ENCODE measurements around the gene TUBB8. TPM values are rescaled to one million over a fixed set of nuclear protein-coding genes. Genes with fewer than 3 reads are reported as not detected.

Gene TUBB8
- total and polyA plus RNA-seq, 2 of the 4 experiments (the other 2 are of a cell fraction), result 0.07 TPM; not detected in 1

- TF ChIP-seq MAFK (IDR thresholded peaks at IDR 0.05; ENCODE audit: low read depth, low read length), result no peak
- TF ChIP-seq BHLHE40 (IDR thresholded peaks at IDR 0.05; ENCODE audit: low read depth, low read length), result no peak
- no peak for TF ChIP-seq RCOR1 (IDR thresholded peaks at IDR 0.05; ENCODE audit: insufficient replicate concordance, low read length)
- TF ChIP-seq NFE2L2 (IDR thresholded peaks at IDR 0.05; ENCODE audit: low read depth, low read length), result no peak
- no peak for TF ChIP-seq CEBPB (IDR thresholded peaks at IDR 0.05; ENCODE audit: low read depth, low read length)
- no peak for TF ChIP-seq MXI1 (IDR thresholded peaks at IDR 0.05; ENCODE audit: borderline replicate concordance, low read depth, low read length)
- no peak for TF ChIP-seq ELK1 (IDR thresholded peaks at IDR 0.05; ENCODE audit: borderline replicate concordance, low read depth, low read length)
- TF ChIP-seq USF2 (IDR thresholded peaks at IDR 0.05; ENCODE audit: low read depth, low read length), result no peak
- TF ChIP-seq RAD21 (IDR thresholded peaks at IDR 0.05; ENCODE audit: low read length), result no peak
- no peak for TF ChIP-seq POLR2A (IDR thresholded peaks at IDR 0.05; ENCODE audit: low read depth, low read length)
- no peak for TF ChIP-seq CHD1 (IDR thresholded peaks at IDR 0.05; ENCODE audit: low read depth, low read length)
- no peak for TF ChIP-seq SMC3 (IDR thresholded peaks at IDR 0.05; ENCODE audit: low read depth, low read length)
- TF ChIP-seq RFX5 (IDR thresholded peaks at IDR 0.05; ENCODE audit: low read depth, low read length), result no peak
- no peaks in the 10 kb centered on the region for H4K20me1 ChIP-seq (ENCODE audit: insufficient read depth, low read length)
- no peaks in the 10 kb centered on the region for H3K36me3 ChIP-seq (ENCODE audit: control insufficient read depth, insufficient read depth, low read length)
- no peak overlapping the region for H3K56ac ChIP-seq (ENCODE audit: extremely low read depth, insufficient read depth, low read length)
- H3K18ac ChIP-seq (ENCODE audit: low read depth, low read length), result no peak overlapping the region
- no peak overlapping the region for H2AFZ ChIP-seq (replicated peaks; ENCODE audit: low read length, poor library complexity)
- no peak overlapping the region for H3K9ac ChIP-seq (ENCODE audit: low read depth, low read length)
- no peak overlapping the region for H3K4me3 ChIP-seq (ENCODE audit: insufficient read depth, low read depth, low read length)
- no peak overlapping the region for H3K23ac ChIP-seq (ENCODE audit: low read depth, low read length)
- no peaks in the 10 kb centered on the region for H3K79me1 ChIP-seq (ENCODE audit: low read depth in 1 of 2, low read length in 2 of 2)
- H2AK9ac ChIP-seq (replicated peaks; ENCODE audit: low read depth, low read length, poor library complexity), result no peak overlapping the region
- H2BK15ac ChIP-seq (ENCODE audit: low read depth, low read length), result no peak overlapping the region
- no peaks in the 10 kb centered on the region for H3K9me1 ChIP-seq (ENCODE audit: insufficient read depth, low read length)
- H3K4me2 ChIP-seq (ENCODE audit: low read depth, low read length), result no peak overlapping the region
- ATAC-seq (ENCODE audit: low read depth) (no peak), DNase-seq (no peak)
- H3K27ac ChIP-seq (ENCODE audit: insufficient read depth, low read length), result no peak overlapping the region
- H3K9me3 ChIP-seq (ENCODE audit: control insufficient read depth, insufficient read depth, low read length), result no peaks in the 10 kb centered on the region
- no peak overlapping the region for H2AK5ac ChIP-seq (ENCODE audit: low read depth, low read length)
- H3K14ac ChIP-seq (replicated peaks; ENCODE audit: low read depth, low read length), result no peak overlapping the region
- BruUV-seq (replicated peaks), result no TSS peak
- H3K4me1 ChIP-seq (ENCODE audit: control insufficient read depth, insufficient read depth, low read length), result no peaks in the 10 kb centered on the region
- H2BK120ac ChIP-seq (ENCODE audit: low read depth, low read length), result no peak overlapping the region
- in situ Hi-C loops (cut with MboI; ENCODE audit: low sequenced_read_pairs), result no loop called here
- intact Hi-C loops (cut with micrococcal nuclease), result no loop called here
- CTCF ChIA-PET, result no interaction called here
- dilution Hi-C loops (cut with HindIII; ENCODE audit: low sequenced_read_pairs, unreplicated experiment), result no loop called here
- WGBS, 2 experiments (ENCODE audit: extremely low coverage in 2 of 2, insufficient read length in 1 of 2), result 75% methylated on average over 5 of the region's 12 CpGs; no CpG with 5 or more reads in 1 of the 2 experiments
- H4K8ac ChIP-seq (ENCODE audit: low read depth in 2 of 2, low read length in 2 of 2), result no peak overlapping the region
- no peak overlapping the region for H4K91ac ChIP-seq (ENCODE audit: insufficient read depth, low read depth, low read length)
- POLR2A ChIA-PET (ENCODE audit: unreplicated experiment), result no interaction called here
- no peak overlapping the region for H4K5ac ChIP-seq (ENCODE audit: low read depth, low read length)
- no peak overlapping the region for H2BK20ac ChIP-seq (ENCODE audit: low read depth, low read length)
- H3K27me3 ChIP-seq (ENCODE audit: control insufficient read depth, insufficient read depth, low read length), result peaks cover 20% of the 10 kb centered on the region
- H3K4ac ChIP-seq (ENCODE audit: low read depth, low read length), result no peak overlapping the region
- H2BK5ac ChIP-seq (ENCODE audit: low read depth, low read length, poor library complexity, severe bottlenecking), result no peak overlapping the region
Observed at GRCh38 chr10:78556-78955, 29.5 kb upstream of the TUBB8 start.
